ENCODE measurements around the gene ITPKB.

- no peak for TF ChIP-seq CTCF (IDR thresholded peaks at IDR 0.05)
- no peak for TF ChIP-seq POLR2A (IDR thresholded peaks at IDR 0.05)
Measured at GRCh38 chr1:226708967-226709396, 30.1 kb downstream of the ITPKB start.
